ENCODE results near the gene XRN1.
"Not testable (repeated sequence)": the region's sequence is repeated elsewhere in the genome, so short reads cannot be mapped to it uniquely, and the experiment has no call there.

The XRN1 gene

DNA sequence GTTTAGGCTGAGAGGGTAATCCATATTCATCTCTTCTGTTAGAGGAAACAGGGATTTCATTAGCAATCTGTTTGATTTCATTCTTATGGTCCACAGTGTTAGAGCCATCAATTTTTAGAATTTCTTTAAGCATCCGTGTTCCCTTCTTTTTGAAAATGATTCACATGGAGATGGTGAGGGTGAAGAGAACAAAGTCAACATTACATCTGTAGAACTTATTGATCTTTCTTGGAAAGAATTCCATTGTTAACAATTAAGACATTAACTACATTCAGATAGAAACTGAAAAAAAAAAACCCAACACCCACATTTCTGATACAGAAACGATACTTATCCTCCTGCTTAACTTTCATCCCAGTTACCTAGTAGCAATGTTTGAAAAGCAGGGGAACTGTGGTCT, 115.4 kb downstream of the XRN1 start:
- H3K4me3 ChIP-seq (ENCODE audit: low read depth, low read length), result no peak overlapping the region
- TF ChIP-seq, protein P1, sequence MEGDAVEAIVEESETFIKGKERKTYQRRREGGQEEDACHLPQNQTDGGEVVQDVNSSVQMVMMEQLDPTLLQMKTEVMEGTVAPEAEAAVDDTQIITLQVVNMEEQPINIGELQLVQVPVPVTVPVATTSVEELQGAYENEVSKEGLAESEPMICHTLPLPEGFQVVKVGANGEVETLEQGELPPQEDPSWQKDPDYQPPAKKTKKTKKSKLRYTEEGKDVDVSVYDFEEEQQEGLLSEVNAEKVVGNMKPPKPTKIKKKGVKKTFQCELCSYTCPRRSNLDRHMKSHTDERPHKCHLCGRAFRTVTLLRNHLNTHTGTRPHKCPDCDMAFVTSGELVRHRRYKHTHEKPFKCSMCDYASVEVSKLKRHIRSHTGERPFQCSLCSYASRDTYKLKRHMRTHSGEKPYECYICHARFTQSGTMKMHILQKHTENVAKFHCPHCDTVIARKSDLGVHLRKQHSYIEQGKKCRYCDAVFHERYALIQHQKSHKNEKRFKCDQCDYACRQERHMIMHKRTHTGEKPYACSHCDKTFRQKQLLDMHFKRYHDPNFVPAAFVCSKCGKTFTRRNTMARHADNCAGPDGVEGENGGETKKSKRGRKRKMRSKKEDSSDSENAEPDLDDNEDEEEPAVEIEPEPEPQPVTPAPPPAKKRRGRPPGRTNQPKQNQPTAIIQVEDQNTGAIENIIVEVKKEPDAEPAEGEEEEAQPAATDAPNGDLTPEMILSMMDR (IDR thresholded peaks at IDR 0.05; ENCODE audit: control insufficient read depth, extremely low read depth, insufficient read depth), result no peak
- DNase-seq (ENCODE audit: low read depth), result no peak

DNA sequence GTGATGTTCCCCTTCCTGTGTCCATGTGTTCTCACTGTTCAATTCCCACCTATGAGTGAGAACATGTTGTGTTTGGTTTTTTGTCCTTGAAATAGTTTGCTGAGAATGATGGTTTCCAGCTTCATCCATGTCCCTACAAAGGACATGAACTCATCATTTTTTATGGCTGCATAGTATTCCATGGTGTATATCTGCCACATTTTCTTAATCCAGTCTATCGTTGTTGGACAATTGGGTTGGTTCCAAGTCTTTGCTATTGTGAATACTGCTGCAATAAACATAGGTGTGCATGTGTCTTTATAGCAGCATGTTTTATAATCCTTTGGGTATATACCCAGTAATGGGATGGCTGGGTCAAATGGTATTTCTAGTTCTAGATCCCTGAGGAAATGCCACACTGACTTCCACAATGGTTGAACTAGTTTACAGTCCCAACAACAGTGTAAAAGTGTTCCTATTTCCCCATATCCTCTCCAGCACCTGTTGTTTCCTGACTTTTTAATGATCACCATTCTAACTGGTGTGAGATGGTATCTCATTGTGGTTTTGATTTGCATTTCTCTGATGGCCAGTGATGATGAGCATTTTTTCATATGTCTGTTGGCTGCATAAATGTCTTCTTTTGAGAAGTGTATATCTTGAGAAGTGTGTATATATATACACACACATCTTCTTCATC, 123.4 kb downstream of the XRN1 start:
- not testable (repeated sequence) for H3K4me3 ChIP-seq (ENCODE audit: low read depth, low read length); DNase-seq (ENCODE audit: low read depth)

DNA sequence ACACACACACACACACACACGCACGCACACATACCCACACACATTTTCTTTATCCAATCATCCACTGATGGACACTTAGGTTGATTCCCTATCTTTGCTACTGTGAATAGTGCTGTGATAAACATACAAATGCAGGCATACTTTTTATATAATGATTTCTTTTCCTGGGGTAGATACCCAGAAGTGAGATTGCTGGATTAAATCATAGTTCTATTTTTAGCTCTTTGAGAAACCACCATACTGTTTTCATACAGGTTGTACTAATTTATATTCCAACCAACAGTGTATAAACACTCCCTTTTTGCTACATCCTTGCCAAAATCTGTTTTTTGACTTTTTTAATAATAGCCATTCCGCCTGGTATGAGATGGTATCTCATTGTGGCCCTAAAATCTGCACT, 127.9 kb downstream of the XRN1 start:
- TF ChIP-seq, protein P1 (IDR thresholded peaks at IDR 0.05; ENCODE audit: control insufficient read depth, extremely low read depth, insufficient read depth), result no peak
- no peak for DNase-seq (ENCODE audit: low read depth)
- no peak overlapping the region for H3K4me3 ChIP-seq (ENCODE audit: low read depth, low read length)

DNA sequence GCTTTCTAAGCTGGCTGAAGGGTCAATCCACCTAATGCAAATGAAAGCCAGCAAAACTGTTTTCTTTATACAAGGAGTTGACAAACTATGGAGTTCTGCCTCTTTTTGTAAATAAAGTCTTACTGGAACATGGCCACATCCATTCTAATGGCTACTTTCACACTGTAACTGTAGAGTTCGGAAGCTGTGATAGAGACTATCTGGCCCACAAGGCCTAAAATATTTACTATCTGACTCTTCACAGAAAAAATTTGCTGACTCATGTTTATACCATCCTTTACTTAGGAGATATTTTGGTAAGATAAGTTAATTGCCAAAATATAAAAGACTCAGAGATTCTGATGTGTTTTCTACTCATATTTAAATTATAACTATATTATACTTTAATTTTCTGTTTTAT, 128.7 kb downstream of the XRN1 start:
- H3K4me3 ChIP-seq (ENCODE audit: low read depth, low read length), result no peak overlapping the region
- TF ChIP-seq, protein P1 (IDR thresholded peaks at IDR 0.05; ENCODE audit: control insufficient read depth, extremely low read depth, insufficient read depth), result no peak
- DNase-seq (ENCODE audit: low read depth), result no peak

DNA sequence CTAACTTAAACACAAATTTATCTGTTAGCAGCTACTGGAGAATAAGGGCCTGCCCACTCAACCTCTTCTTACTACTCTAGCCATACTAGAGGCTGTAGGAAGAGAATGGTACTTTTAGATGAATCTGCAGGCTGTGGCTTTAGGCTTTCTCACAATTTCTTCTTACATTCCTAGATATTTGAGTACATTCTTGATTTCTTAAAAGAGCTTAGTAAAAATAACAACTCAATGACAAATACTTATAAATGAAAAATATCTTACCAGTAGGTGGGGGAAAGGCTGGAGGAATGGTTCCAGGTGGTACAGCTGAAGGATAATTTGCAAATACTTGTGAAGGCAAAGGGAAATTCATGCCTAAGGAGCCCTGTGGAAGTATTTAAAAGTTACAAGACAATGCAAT, 129.5 kb downstream of the XRN1 start:
- DNase-seq (ENCODE audit: low read depth), result no peak
- TF ChIP-seq, protein P1 (IDR thresholded peaks at IDR 0.05; ENCODE audit: control insufficient read depth, extremely low read depth, insufficient read depth), result no peak
- H3K4me3 ChIP-seq (ENCODE audit: low read depth, low read length), result no peak overlapping the region

DNA sequence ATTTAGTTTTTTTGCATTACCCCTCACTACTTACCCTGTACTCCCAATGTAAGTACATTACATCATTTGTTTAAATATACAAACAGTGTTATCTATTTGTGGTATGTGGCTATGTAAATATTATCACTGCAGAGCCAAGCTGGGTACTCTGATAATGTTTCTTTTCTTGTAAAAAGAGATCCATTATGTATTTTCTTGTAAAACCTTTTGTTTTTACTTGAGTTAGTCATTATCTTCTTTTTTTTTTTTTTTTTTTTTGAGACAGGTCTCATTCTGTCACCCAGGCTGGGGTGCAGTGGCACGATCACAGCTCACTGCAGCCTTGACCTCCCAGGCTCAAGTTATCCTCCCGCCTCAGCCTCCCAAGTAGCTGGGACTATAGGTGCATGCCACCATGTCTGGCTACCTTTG, 131.9 kb downstream of the XRN1 start:
- H3K4me3 ChIP-seq (ENCODE audit: low read depth, low read length); DNase-seq (ENCODE audit: low read depth): not testable (repeated sequence)

DNA sequence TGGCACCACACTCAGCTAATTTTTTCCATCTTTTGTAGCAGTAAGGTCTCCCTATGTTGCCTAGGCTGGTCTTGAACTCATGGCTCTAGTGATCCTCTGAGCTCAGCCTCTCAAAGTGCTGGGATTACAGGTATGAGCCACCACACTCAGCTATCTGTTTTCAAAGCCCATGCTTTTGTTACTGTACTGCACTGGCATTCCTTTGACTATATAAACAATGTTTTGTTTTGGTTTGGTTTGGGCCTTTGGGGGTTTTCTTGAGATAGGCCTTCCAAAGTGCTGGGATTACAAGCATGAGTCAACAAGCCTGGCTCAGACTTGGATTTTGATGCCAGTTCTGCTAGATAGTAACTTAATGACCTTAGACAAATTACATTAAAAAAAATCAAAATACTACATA, 132.8 kb downstream of the XRN1 start:
- H3K4me3 ChIP-seq (ENCODE audit: low read depth, low read length), result no peak overlapping the region
- DNase-seq (ENCODE audit: low read depth), result no peak
- TF ChIP-seq, protein P1 (IDR thresholded peaks at IDR 0.05; ENCODE audit: control insufficient read depth, extremely low read depth, insufficient read depth), result no peak

DNA sequence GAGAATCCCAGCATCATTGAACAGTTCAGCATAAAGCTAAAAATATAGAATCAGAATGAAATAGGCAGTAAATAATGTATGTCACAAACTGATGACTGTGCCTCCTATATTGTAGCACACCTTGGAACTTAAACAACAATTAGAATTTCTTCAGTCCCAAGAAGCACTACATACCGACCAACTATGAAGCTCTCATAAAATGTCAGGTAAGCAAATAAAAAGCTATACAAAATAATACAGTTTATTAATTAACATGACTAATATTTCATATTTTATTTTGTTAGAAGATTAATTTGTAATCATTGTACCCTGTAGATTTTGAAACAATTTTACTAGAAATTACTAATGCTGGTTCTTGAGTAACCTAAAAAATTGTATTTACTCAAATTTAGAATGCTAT, 137.4 kb downstream of the XRN1 start:
- DNase-seq (ENCODE audit: low read depth), result no peak
- H3K4me3 ChIP-seq (ENCODE audit: low read depth, low read length), result no peak overlapping the region
- TF ChIP-seq, protein P1 (IDR thresholded peaks at IDR 0.05; ENCODE audit: control insufficient read depth, extremely low read depth, insufficient read depth), result no peak

DNA sequence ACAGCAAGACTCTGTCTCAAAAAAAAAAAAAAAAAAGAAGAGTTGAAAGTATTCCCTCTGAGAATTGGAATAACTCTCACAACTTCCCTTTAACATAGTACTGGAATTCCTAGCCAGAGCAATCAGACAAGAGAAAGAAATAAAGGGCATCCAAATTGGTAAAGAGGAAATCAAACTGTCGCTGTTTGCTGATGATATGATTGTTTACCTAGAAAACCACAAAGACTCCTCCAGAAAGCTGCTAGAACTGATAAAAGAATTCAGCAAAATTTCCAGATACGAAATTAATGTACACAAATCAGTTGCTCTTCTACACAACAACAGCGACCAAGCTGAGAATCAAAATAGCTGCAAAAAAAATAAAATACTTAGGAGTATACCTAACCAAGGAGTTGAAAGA, 145.0 kb downstream of the XRN1 start:
- not testable (repeated sequence) for H3K4me3 ChIP-seq (ENCODE audit: low read depth, low read length); DNase-seq (ENCODE audit: low read depth)
